Measurements from ENCODE around the gene DPF3. TPM values are rescaled to one million over a fixed set of nuclear protein-coding genes. Genes with fewer than 3 reads are reported as not detected.

The DPF3 gene
- total and polyA plus RNA-seq, 4 donors = 0.17 to 3.9 (median 0.52) TPM

GRCh38 chr14:72609205-72609916 lies 284.5 kb downstream of the DPF3 start:
- H3K36me3 ChIP-seq (ENCODE audit: control insufficient read depth in 4 of 4, insufficient read depth in 4 of 4, low read length in 4 of 4) = no peaks in the 10 kb centered on the region
- DNase-seq (no peak), ATAC-seq (ENCODE audit: insufficient read depth, low FRiP score) (no peak)
- H3K9ac ChIP-seq (ENCODE audit: insufficient read depth in 1 of 2, low read length in 2 of 2) = no peak overlapping the region
- 90% methylated on average over 12 of the region's 12 CpGs for WGBS, 2 donors
- TF ChIP-seq, protein P1, sequence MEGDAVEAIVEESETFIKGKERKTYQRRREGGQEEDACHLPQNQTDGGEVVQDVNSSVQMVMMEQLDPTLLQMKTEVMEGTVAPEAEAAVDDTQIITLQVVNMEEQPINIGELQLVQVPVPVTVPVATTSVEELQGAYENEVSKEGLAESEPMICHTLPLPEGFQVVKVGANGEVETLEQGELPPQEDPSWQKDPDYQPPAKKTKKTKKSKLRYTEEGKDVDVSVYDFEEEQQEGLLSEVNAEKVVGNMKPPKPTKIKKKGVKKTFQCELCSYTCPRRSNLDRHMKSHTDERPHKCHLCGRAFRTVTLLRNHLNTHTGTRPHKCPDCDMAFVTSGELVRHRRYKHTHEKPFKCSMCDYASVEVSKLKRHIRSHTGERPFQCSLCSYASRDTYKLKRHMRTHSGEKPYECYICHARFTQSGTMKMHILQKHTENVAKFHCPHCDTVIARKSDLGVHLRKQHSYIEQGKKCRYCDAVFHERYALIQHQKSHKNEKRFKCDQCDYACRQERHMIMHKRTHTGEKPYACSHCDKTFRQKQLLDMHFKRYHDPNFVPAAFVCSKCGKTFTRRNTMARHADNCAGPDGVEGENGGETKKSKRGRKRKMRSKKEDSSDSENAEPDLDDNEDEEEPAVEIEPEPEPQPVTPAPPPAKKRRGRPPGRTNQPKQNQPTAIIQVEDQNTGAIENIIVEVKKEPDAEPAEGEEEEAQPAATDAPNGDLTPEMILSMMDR (IDR thresholded peaks at IDR 0.05; ENCODE audit: control extremely low read depth, extremely low read depth) = no peak
- no peaks in the 10 kb centered on the region for H3K27me3 ChIP-seq (ENCODE audit: control insufficient read depth in 3 of 3, insufficient read depth in 3 of 3, low read length in 2 of 3)
- H3K27ac ChIP-seq (ENCODE audit: low read depth in 1 of 2, low read length in 1 of 2) = no peak overlapping the region
- H3K9me3 ChIP-seq (ENCODE audit: control insufficient read depth in 4 of 4, insufficient read depth in 3 of 4, low read length in 3 of 4) = no peaks in the 10 kb centered on the region
- peaks cover 0 to 14% (median 9%) of the 10 kb centered on the region in 5 donors for H3K4me1 ChIP-seq (ENCODE audit: control insufficient read depth in 5 of 5, insufficient read depth in 5 of 5, low read length in 5 of 5)
- H3K4me3 ChIP-seq = no peak overlapping the region

DNA sequence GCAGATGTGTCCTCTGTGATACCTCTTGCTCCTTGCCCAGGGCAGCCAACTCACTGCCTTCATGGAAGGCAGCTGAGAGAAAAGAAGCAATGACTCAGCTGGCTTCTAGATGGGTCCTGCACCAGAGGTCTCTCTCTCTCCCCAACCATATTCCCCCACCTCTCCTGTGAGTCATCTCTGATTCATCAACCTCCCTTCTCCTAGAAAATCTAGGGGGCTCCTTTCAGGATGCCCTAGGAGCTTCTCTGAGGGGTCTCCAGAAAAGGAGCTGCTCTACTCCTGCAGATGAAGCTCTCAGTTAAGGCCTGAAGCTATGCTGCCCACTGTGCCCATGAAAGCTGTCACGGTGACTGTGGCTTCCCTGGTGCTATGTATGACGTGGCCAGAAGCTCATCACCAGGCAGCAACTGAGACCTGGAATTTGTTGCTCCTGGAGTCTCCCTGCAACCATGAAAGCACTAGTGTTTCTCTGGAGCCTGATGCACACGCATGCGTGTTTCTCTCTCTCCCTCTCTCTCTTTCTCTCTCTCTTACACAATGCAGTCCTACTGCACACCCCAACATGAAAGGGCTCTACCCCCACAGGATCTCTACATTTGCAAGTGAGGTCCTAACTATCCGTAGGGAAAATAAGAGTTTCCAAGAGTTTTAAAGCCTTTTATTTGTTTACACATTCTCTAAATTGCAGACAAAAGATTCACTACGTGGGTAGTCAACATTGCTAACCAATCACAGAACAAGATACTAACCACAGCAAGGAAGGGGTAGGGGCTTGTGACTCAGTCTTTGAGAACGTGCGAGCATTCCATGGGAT lies 285.3 kb downstream of the DPF3 start:
- no peak overlapping the region for H3K4me3 ChIP-seq
- no peak overlapping the region for H3K27ac ChIP-seq (ENCODE audit: low read depth in 1 of 2, low read length in 1 of 2)
- ATAC-seq (ENCODE audit: insufficient read depth, low FRiP score) (no peak), DNase-seq (no peak)
- 85 to 89% methylated on average over 8 of the region's 8 CpGs for WGBS, 2 donors
- no peaks in the 10 kb centered on the region for H3K27me3 ChIP-seq (ENCODE audit: control insufficient read depth in 3 of 3, insufficient read depth in 3 of 3, low read length in 2 of 3)
- no peak overlapping the region for H3K9ac ChIP-seq (ENCODE audit: insufficient read depth in 1 of 2, low read length in 2 of 2)
- TF ChIP-seq, protein P1 (IDR thresholded peaks at IDR 0.05; ENCODE audit: control extremely low read depth, extremely low read depth) = no peak
- H3K4me1 ChIP-seq (ENCODE audit: control insufficient read depth in 5 of 5, insufficient read depth in 5 of 5, low read length in 5 of 5) = peaks cover 0 to 10% (median 5%) of the 10 kb centered on the region in 5 donors
- no peaks in the 10 kb centered on the region for H3K36me3 ChIP-seq (ENCODE audit: control insufficient read depth in 4 of 4, insufficient read depth in 4 of 4, low read length in 4 of 4)
- no peaks in the 10 kb centered on the region for H3K9me3 ChIP-seq (ENCODE audit: control insufficient read depth in 4 of 4, insufficient read depth in 3 of 4, low read length in 3 of 4)

DNA sequence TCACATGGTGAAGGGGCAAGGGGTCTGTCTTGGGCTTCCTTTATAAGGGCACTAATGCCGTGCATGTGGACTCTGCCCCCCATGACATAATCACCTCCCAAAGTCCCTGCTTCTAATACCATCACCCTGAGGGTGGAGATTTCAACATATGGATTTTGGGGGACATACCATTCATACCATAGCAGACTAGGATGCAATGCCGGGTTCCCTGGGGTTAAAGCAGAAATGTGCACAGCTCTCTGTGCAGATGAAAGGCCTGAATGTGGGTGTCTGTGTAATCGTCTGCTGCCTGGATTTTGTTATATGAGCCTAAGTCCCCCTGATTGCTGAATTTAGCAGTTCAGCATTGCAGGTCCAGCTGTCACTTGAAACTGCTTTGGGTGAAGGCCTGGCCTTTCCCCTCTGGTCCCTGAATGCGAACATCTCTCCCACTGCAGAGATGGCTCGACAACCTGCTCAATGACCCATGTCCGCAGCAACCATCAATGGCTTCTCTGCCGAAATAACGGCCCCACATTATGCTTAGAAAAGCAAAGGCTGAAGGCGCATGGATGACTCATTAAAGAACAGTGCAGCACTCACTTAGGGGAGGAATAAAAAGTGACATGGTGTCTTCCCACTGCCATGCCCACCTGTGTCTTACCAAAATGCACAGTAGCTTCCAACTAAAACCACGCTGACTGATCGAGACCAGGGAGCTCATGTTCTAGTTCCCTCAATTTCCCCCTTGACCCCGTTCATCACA lies 286.3 kb downstream of the DPF3 start:
- 91 to 92% methylated on average over 12 of the region's 12 CpGs for WGBS, 2 donors
- H3K36me3 ChIP-seq (ENCODE audit: control insufficient read depth in 4 of 4, insufficient read depth in 4 of 4, low read length in 4 of 4) = no peaks in the 10 kb centered on the region
- TF ChIP-seq, protein P1 (IDR thresholded peaks at IDR 0.05; ENCODE audit: control extremely low read depth, extremely low read depth) = no peak
- no peak overlapping the region for H3K4me3 ChIP-seq
- ATAC-seq (ENCODE audit: insufficient read depth, low FRiP score) = no peak
- H3K4me1 ChIP-seq (ENCODE audit: control insufficient read depth in 5 of 5, insufficient read depth in 5 of 5, low read length in 5 of 5) = peaks cover 0 to 3% (median 0%) of the 10 kb centered on the region in 5 donors
- H3K27ac ChIP-seq (ENCODE audit: low read depth in 1 of 2, low read length in 1 of 2) = no peak overlapping the region
- H3K9ac ChIP-seq (ENCODE audit: insufficient read depth in 1 of 2, low read length in 2 of 2) = no peak overlapping the region
- no peaks in the 10 kb centered on the region for H3K9me3 ChIP-seq (ENCODE audit: control insufficient read depth in 4 of 4, insufficient read depth in 3 of 4, low read length in 3 of 4)
- no peak for DNase-seq
- H3K27me3 ChIP-seq (ENCODE audit: control insufficient read depth in 3 of 3, insufficient read depth in 3 of 3, low read length in 2 of 3) = no peaks in the 10 kb centered on the region

Measured in lung (tissue), 12 donors.